Tibial nerve (tissue), 3 donors: ENCODE measurements around the gene STAT5A.
A peak's percentile ranks its signal among the peaks of the same experiment; 100 is the strongest.

Experiments used
- POLR2A ChIP-seq, 2 donors: fragments of 450-650 bp; IDR thresholded peaks; one replicate each; pipeline ENCODE4 v1.6.1; 2017; ENCODE audit warnings: antibody characterized with exemption in 2 of 2, mild to moderate bottlenecking in 2 of 2, moderate library complexity in 2 of 2
- TF ChIP-seq, protein P1 (sequence below), 5 experiments: fragments of 200-600 bp in 3 of 5; fragments of 450-650 bp in 2 of 5; sonication (generic) in 3 of 5; IDR thresholded peaks; one replicate each; pipeline ENCODE4 v1.5.1; 2016 to 2019; ENCODE audit warnings: antibody characterized with exemption in 5 of 5, mild to moderate bottlenecking in 3 of 5, moderate library complexity in 2 of 5

DNA sequence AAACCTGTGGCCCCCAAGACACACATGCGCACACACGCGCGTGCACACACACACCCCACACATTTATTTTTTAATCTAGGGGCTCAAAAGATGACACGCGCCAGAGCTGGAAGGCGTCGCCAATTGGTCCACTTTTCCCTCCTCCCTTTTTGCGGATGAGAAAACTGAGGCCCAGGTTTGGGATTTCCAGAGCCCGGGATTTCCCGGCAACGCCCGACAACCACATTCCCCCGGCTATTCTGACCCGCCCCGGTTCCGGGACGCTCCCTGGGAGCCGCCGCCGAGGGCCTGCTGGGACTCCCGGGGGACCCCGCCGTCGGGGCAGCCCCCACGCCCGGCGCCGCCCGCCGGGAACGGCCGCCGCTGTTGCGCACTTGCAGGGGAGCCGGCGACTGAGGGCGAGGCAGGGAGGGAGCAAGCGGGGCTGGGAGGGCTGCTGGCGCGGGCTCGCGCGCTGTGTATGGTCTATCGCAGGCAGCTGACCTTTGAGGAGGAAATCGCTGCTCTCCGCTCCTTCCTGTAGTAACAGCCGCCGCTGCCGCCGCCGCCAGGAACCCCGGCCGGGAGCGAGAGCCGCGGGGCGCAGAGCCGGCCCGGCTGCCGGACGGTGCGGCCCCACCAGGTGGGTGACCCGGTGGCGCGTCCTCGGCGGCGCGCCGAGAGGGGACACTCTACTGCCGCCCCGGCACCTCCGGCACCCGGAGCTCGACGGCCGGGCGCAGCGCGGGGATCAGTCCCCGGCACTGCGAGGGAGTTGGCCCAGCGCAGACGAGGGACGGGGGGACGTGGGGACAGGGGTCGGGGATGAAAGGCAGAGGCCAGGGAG, at the start of gene STAT5A:
- TF ChIP-seq, protein P1, sequence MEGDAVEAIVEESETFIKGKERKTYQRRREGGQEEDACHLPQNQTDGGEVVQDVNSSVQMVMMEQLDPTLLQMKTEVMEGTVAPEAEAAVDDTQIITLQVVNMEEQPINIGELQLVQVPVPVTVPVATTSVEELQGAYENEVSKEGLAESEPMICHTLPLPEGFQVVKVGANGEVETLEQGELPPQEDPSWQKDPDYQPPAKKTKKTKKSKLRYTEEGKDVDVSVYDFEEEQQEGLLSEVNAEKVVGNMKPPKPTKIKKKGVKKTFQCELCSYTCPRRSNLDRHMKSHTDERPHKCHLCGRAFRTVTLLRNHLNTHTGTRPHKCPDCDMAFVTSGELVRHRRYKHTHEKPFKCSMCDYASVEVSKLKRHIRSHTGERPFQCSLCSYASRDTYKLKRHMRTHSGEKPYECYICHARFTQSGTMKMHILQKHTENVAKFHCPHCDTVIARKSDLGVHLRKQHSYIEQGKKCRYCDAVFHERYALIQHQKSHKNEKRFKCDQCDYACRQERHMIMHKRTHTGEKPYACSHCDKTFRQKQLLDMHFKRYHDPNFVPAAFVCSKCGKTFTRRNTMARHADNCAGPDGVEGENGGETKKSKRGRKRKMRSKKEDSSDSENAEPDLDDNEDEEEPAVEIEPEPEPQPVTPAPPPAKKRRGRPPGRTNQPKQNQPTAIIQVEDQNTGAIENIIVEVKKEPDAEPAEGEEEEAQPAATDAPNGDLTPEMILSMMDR (IDR thresholded peaks at IDR 0.05) = peak in 2 of 5 experiments; percentile 18 to 29
- TF ChIP-seq POLR2A (IDR thresholded peaks at IDR 0.05) = peak; percentile 58 to 78
